RWPE1 (cell line): ENCODE results near the gene EBF4.

Experiments used
- CTCF ChIA-PET: fragments of 350-600 bp; sonication (Branson Sonifier 250); formaldehyde crosslinking; extraction: SDS; loops from one replicate; lab custom pipeline; 2021; lab: Yijun Ruan, JAX
- POLR2A ChIA-PET: fragments of 400-600 bp; formaldehyde crosslinking; extraction: SDS; loops from one replicate; lab custom pipeline; 2020; ENCODE audit warnings: antibody characterized with exemption; ENCODE audit not compliant: low non-redundant PET; lab: Yijun Ruan, JAX
- DNase-seq: peaks from one replicate; pipeline ENCODE4 v3.0.0; 2012; ENCODE audit warnings: low spot score
- H3K27ac ChIP-seq: fragments of 450-650 bp; 2 replicates; pipeline ENCODE4 v1.5.1; 2017
- TF ChIP-seq, protein P1 (sequence below): fragments of 450-650 bp; conservative IDR thresholded peaks from 2 replicates; pipeline ENCODE4 v1.5.1; 2017; ENCODE audit warnings: low read depth, mild to moderate bottlenecking

The EBF4 gene

DNA sequence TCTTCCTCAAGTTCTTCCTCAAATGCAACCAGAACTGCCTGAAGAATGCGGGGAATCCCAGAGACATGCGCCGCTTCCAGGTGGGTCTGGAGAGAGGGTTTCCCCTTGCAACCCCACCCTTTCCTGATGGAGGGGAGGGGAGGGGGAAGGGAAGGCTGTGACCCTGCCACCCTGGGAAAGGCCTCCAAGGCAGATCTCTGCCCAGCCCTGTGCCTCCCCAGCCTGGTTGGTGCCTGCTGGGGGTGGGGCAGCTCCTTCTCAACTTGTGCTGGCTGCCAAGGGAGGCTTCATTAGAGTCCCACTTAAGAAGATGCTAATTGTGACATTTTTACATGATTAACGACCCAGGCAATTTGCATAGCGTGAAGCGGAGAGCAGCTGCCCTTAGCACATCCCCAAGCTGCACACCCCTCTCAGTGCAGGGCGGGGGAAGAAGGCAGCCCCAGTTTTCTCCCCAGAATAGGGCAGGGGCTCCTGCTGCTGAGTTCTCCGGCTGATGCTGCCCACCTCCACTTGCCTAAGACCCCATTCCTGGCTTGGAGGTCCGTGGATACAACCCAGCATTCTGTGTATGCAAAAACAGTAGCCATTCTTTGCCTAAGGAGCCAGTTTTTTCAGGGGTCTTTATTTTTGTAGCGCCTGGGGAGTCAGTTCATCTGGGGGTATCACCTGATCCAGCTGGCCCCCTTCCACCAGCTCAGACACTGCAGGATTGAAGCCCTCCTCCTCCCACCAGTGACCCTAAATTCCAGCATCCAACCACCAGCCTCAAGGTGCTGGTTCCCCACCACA is 56.2 kb downstream of the EBF4 start:
- no peak for DNase-seq
- CTCF ChIA-PET: interaction anchor here (0.5 kb wide), 1 partner anchor 10 kb away, joined by 3 read pairs; no protein-coding TSS in a partner anchor
- no peak overlapping the region for H3K27ac ChIP-seq
- TF ChIP-seq, protein P1, sequence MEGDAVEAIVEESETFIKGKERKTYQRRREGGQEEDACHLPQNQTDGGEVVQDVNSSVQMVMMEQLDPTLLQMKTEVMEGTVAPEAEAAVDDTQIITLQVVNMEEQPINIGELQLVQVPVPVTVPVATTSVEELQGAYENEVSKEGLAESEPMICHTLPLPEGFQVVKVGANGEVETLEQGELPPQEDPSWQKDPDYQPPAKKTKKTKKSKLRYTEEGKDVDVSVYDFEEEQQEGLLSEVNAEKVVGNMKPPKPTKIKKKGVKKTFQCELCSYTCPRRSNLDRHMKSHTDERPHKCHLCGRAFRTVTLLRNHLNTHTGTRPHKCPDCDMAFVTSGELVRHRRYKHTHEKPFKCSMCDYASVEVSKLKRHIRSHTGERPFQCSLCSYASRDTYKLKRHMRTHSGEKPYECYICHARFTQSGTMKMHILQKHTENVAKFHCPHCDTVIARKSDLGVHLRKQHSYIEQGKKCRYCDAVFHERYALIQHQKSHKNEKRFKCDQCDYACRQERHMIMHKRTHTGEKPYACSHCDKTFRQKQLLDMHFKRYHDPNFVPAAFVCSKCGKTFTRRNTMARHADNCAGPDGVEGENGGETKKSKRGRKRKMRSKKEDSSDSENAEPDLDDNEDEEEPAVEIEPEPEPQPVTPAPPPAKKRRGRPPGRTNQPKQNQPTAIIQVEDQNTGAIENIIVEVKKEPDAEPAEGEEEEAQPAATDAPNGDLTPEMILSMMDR: no peak
- POLR2A ChIA-PET: no interaction called here

DNA sequence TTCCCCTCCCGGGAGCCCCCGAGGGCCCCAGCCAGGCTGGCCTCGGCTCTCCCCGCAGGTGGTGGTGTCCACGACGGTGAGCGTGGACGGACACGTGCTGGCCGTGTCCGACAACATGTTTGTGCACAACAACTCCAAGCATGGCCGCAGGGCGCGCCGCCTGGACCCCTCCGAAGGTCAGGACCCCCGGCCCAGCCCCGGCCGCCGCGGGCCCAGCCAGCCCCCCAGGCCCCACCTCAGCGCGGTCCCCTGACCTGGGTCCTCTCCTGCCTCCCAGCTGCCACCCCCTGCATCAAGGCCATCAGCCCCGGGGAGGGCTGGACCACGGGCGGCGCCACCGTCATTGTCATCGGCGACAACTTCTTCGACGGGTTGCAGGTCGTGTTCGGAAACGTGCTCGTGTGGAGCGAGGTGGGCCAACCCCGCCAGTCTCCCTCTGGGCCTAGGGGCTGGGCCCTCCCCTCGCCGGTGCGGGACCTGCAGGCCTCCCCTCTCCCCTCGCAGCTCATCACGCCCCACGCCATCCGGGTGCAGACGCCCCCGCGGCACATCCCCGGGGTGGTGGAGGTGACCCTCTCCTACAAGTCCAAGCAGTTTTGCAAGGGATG is 56.9 kb downstream of the EBF4 start:
- POLR2A ChIA-PET: no interaction called here
- TF ChIP-seq, protein P1: no peak
- no peak for DNase-seq
- CTCF ChIA-PET: interaction anchor here (0.5 kb wide), 1 partner anchor 10 kb away, joined by 3 read pairs; no protein-coding TSS in a partner anchor
- H3K27ac ChIP-seq: no peak overlapping the region

DNA sequence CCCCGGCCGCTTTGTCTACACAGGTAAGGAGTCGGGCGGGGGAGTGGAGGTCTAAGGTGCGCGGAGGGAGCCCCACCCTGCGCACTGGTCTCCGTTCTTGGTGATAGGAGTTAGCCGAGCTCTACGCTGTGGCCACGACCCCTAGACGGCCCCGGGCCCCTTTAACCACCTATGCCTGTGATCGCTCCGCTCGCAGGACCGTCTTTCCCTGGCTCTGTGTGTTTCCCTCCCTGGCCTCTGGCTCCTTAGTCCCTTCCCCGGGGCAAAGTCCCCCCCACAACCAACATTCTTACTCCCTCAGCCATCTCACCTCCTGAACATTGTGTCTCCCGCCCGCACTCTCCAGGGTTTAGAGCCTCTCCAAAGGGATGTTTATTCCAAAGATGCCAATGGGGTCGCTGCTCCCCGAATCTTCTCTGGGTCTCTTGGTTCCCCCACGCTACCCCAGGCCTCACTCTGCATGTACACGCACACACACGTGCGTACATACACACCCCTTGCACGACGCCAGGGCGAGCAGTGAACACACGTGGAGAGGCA is 57.4 kb downstream of the EBF4 start:
- POLR2A ChIA-PET: no interaction called here
- CTCF ChIA-PET: no interaction called here
- H3K27ac ChIP-seq: no peak overlapping the region
- DNase-seq: no peak
- TF ChIP-seq, protein P1: no peak

DNA sequence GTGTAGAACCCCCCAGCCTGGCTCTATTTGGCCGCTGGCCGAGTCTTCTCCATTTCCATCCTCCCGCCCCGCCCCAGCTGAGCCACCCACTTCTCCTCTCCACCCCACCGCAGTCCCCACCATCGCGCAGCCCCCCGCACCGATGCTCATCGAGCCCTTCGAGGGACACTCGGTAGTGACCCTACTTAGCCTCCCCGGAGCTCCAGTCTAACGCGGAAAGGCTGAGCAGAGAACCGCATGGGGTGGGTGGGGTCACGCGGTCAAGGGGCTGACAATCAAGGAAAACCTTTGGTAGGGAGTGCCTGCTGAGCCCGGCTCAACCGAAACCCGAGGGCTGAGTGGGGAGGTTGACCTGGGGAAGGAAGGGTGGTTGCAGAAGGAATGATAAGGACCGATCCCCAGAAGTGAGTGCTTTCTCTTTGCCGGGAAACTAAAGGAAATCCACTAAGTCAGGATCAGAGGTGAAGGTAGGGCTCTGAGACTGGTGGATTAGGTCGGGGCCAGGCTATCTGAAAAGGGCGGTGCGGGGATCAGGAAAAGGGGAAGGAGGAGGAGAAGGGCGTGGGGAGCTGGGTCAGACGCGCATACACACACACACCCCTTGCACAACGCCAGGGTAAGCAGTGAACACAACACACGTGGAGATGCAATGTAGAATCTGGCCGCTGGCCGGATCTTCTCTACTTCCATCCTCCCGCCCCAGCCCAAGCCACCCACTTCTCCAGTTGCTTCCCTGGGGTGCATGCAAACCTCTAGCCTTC is 58.1 kb downstream of the EBF4 start:
- DNase-seq: peak; percentile 36
- ChIA-PET POLR2A (no interaction called here), CTCF (no interaction called here)
- 0 out of 2 replicates have a peak overlapping the region, but pooled peaks have one; percentile 2 for H3K27ac ChIP-seq
- TF ChIP-seq, protein P1: no peak

DNA sequence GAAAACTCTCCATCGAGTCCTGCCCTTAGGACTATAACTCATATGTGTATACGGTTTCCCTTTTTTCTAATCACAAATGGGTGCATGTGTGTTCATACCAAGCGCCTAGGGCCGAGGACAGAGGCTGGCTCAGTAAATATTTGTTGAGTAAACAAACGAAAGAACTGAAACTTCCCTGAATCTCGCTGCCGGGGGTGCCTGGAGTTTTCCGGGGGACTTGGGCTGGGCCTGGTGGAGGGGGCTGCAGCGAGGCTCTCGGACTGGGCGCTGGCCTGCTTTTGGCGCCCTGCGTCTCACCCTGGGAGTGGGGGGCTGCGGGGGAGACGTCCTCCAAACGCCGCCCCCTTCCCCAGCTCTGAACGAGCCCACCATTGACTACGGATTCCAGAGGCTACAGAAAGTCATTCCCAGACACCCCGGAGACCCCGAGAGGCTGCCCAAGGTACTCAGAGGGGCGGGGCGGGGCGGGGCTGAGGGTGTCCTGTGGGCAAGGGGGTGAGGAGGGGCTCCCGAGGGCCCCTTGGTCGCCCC is 58.8 kb downstream of the EBF4 start:
- no peak overlapping the region for H3K27ac ChIP-seq
- CTCF ChIA-PET: interaction anchor here (0.5 to 0.6 kb wide), 4 partner anchors 34 to 344 kb away, joined by 3 read pairs; no protein-coding TSS in a partner anchor
- TF ChIP-seq, protein P1: no peak
- DNase-seq: no peak
- POLR2A ChIA-PET: no interaction called here
